GM18907 (cell line): ENCODE measurements around the gene NUMA1.
A peak's percentile ranks its signal among the peaks of the same experiment; 100 is the strongest.

Experiments
- ATAC-seq: cut with Tn5 transposase; IDR thresholded peaks from one replicate; pipeline ENCODE4 v1.9.1; 2021; ENCODE audit warnings: mild to moderate bottlenecking, moderate library complexity; ENCODE audit not compliant: unreplicated experiment

NUMA1 gene

GRCh38 chr11:72102162-72102561 is 21.8 kb upstream of the NUMA1 start:
- no peak for ATAC-seq

GRCh38 chr11:72100462-72100861 is 20.1 kb upstream of the NUMA1 start:
- no peak for ATAC-seq

- no peak for ATAC-seq
Observed at GRCh38 chr11:72100009-72100408, 19.7 kb upstream of the NUMA1 start.

GRCh38 chr11:72098741-72099140 is 18.4 kb upstream of the NUMA1 start:
- ATAC-seq, result no peak

- peak; percentile 56 for ATAC-seq
Observed at GRCh38 chr11:72091292-72091691, 10.9 kb upstream of the NUMA1 start.

GRCh38 chr11:72088076-72088808 is 7.9 kb upstream of the NUMA1 start:
- ATAC-seq, result no peak

GRCh38 chr11:72085621-72086351 is 5.4 kb upstream of the NUMA1 start:
- ATAC-seq, result no peak

GRCh38 chr11:72084965-72085364 is 4.6 kb upstream of the NUMA1 start:
- ATAC-seq, result no peak

- no peak for ATAC-seq
Observed at GRCh38 chr11:72084076-72084475, 3.7 kb upstream of the NUMA1 start.

- no peak for ATAC-seq
Observed at GRCh38 chr11:72083414-72083813, 3.1 kb upstream of the NUMA1 start.

- ATAC-seq, result no peak
Observed at GRCh38 chr11:72081821-72082453, 1.6 kb upstream of the NUMA1 start.

GRCh38 chr11:72081184-72081644 is 872 bp upstream of the NUMA1 start:
- no peak for ATAC-seq

GRCh38 chr11:72079819-72080325 is 470 bp downstream of the NUMA1 start:
- ATAC-seq, result peak; percentile 1

- no peak for ATAC-seq
Observed at GRCh38 chr11:72078477-72078876, 1.9 kb downstream of the NUMA1 start.

GRCh38 chr11:72075756-72076155 is 4.6 kb downstream of the NUMA1 start:
- ATAC-seq, result no peak

- no peak for ATAC-seq
Observed at GRCh38 chr11:72075109-72075508, 5.2 kb downstream of the NUMA1 start.

- no peak for ATAC-seq
Observed at GRCh38 chr11:72072348-72072747, 8.0 kb downstream of the NUMA1 start.

GRCh38 chr11:72070491-72070890 is 9.9 kb downstream of the NUMA1 start:
- no peak for ATAC-seq

GRCh38 chr11:72069787-72070251 is 10.5 kb downstream of the NUMA1 start:
- no peak for ATAC-seq

- no peak for ATAC-seq
Observed at GRCh38 chr11:72069200-72069599, 11.1 kb downstream of the NUMA1 start.

- no peak for ATAC-seq
Observed at GRCh38 chr11:72067676-72068075, 12.7 kb downstream of the NUMA1 start.

- no peak for ATAC-seq
Observed at GRCh38 chr11:72067266-72067665, 13.1 kb downstream of the NUMA1 start.
